Trophoblast cell (in vitro differentiated cells and primary cell): Measurements from ENCODE around the gene OTOG.

ENCODE experiments used
- DNase-seq, 2 donors: peaks; one replicate each; pipeline ENCODE4 v3.0.0-alpha.2; 2016
- H2AFZ ChIP-seq: 2 replicates; pipeline ENCODE4 v1.6.1; 2013; ENCODE audit warnings: low read length, moderate library complexity, mild to moderate bottlenecking; ENCODE audit not compliant: insufficient read depth, poor library complexity
- H2AK5ac ChIP-seq: 2 replicates; pipeline ENCODE4 v1.6.1; 2013; ENCODE audit warnings: mild to moderate bottlenecking, low read length
- H2BK120ac ChIP-seq: 2 replicates; pipeline ENCODE4 v1.6.1; 2013; ENCODE audit warnings: low read length, mild to moderate bottlenecking, moderate library complexity; ENCODE audit not compliant: insufficient read depth, poor library complexity
- H2BK12ac ChIP-seq: 2 replicates; pipeline ENCODE4 v1.6.1; 2013; ENCODE audit warnings: mild to moderate bottlenecking, low read length, moderate library complexity
- H2BK5ac ChIP-seq: 2 replicates; pipeline ENCODE4 v1.6.1; 2013; ENCODE audit warnings: low read length, low read depth, moderate library complexity, mild to moderate bottlenecking; ENCODE audit not compliant: poor library complexity
- H3K14ac ChIP-seq: 2 replicates; pipeline ENCODE4 v1.6.1; 2013; ENCODE audit warnings: mild to moderate bottlenecking, low read length
- H3K18ac ChIP-seq: 2 replicates; pipeline ENCODE4 v1.6.1; 2013; ENCODE audit warnings: mild to moderate bottlenecking, low read length
- H3K23ac ChIP-seq: 2 replicates; pipeline ENCODE4 v1.6.1; 2013; ENCODE audit warnings: low read length
- H3K27ac ChIP-seq: 2 replicates; pipeline ENCODE4 v1.5.1; 2013; ENCODE audit warnings: low read depth, mild to moderate bottlenecking, inconsistent platforms, low read length, moderate library complexity
- H3K27me3 ChIP-seq: 2 replicates; pipeline ENCODE4 v1.6.1; 2013; ENCODE audit warnings: inconsistent platforms, mild to moderate bottlenecking, low read length, moderate library complexity; ENCODE audit not compliant: insufficient read depth
- H3K36me3 ChIP-seq, 2 experiments: 1 replicate in 1 of 2; 2 replicates in 1 of 2; pipeline ENCODE4 v1.6.1; 2013; ENCODE audit warnings: low read length in 2 of 2, mild to moderate bottlenecking in 2 of 2, moderate library complexity in 1 of 2; ENCODE audit not compliant: insufficient read depth in 2 of 2, control insufficient read depth in 1 of 2
- H3K4ac ChIP-seq: 2 replicates; pipeline ENCODE4 v1.6.1; 2013; ENCODE audit warnings: low read depth, mild to moderate bottlenecking, low read length, moderate library complexity
- H3K4me1 ChIP-seq, 2 experiments: 1 replicate in 1 of 2; 2 replicates in 1 of 2; pipeline ENCODE4 v1.6.1; 2013; ENCODE audit warnings: low read length in 2 of 2, mild to moderate bottlenecking in 2 of 2, moderate library complexity in 1 of 2; ENCODE audit not compliant: insufficient read depth in 2 of 2, control insufficient read depth in 1 of 2
- H3K4me2 ChIP-seq: 2 replicates; pipeline ENCODE4 v1.6.1; 2013; ENCODE audit warnings: inconsistent platforms, mild to moderate bottlenecking, low read length, moderate library complexity
- H3K4me3 ChIP-seq: 2 replicates; pipeline ENCODE4 v1.5.1; 2013; ENCODE audit warnings: mild to moderate bottlenecking, low read depth, low read length, inconsistent platforms
- H3K79me1 ChIP-seq: one replicate; pipeline ENCODE4 v1.6.1; 2013; ENCODE audit warnings: low read length
- H3K79me2 ChIP-seq: 2 replicates; pipeline ENCODE4 v1.6.1; 2013; ENCODE audit warnings: low read length, mild to moderate bottlenecking; ENCODE audit not compliant: control insufficient read depth, insufficient read depth, poor library complexity
- H3K9ac ChIP-seq: 2 replicates; pipeline ENCODE4 v1.6.1; 2013; ENCODE audit warnings: mild to moderate bottlenecking, low read length
- H3K9me3 ChIP-seq: 2 replicates; pipeline ENCODE4 v1.6.1; 2013; ENCODE audit warnings: low read depth, mild to moderate bottlenecking, control low read depth, inconsistent platforms, low read length; ENCODE audit not compliant: insufficient read depth
- H4K12ac ChIP-seq: 2 replicates; pipeline ENCODE4 v1.6.1; 2013; ENCODE audit warnings: low read depth, mild to moderate bottlenecking, low read length, moderate library complexity
- H4K8ac ChIP-seq: 2 replicates; pipeline ENCODE4 v1.6.1; 2013; ENCODE audit warnings: low read depth, mild to moderate bottlenecking, low read length, moderate library complexity
- H4K91ac ChIP-seq: one replicate; pipeline ENCODE4 v1.6.1; 2013; ENCODE audit warnings: low read depth, mild to moderate bottlenecking, low read length, moderate library complexity
- WGBS: extraction: QIAGEN DNeasy Blood & Tissue Kit; methylation state at CpG from one replicate; pipeline ENCODE4 v1.1.7; 2013; ENCODE audit warnings: missing lambda C conversion rate; ENCODE audit not compliant: insufficient read length, insufficient coverage; ENCODE audit errors: extremely low coverage; 5-methylcytosine and 5-hydroxymethylcytosine counted together

The OTOG gene

GRCh38 chr11:17560281-17561110, 13.4 kb downstream of the OTOG start:
- no peak for DNase-seq
- Histone ChIP-seq H3K4me1 (peaks cover 2% of the 10 kb centered on the region in 2 experiments), H2AFZ (no peak overlapping the region), H3K23ac (no peak overlapping the region), H3K79me2 (no peaks in the 10 kb centered on the region), H3K14ac (no peak overlapping the region), H2BK12ac (no peak overlapping the region), H4K8ac (no peak overlapping the region), H3K36me3 (no peaks in the 10 kb centered on the region), H3K9ac (no peak overlapping the region), H3K27me3 (no peaks in the 10 kb centered on the region), H2AK5ac (no peak overlapping the region), H3K9me3 (no peaks in the 10 kb centered on the region), H3K18ac (no peak overlapping the region), H3K4me2 (no peak overlapping the region), H2BK120ac (no peak overlapping the region), H3K4me3 (no peak overlapping the region), H3K79me1 (no peaks in the 10 kb centered on the region), H3K4ac (no peak overlapping the region), H3K27ac (no peak overlapping the region), H2BK5ac (no peak overlapping the region), H4K91ac (no peak overlapping the region), H4K12ac (no peak overlapping the region)
- WGBS: no CpG with 5 or more reads among the region's 12 CpGs

- H3K23ac ChIP-seq: no peak overlapping the region
- no peak overlapping the region for H2BK5ac ChIP-seq
- no peaks in the 10 kb centered on the region for H3K9me3 ChIP-seq
- H3K18ac ChIP-seq: no peak overlapping the region
- H3K79me1 ChIP-seq: no peaks in the 10 kb centered on the region
- no peak overlapping the region for H3K14ac ChIP-seq
- H3K27me3 ChIP-seq: no peaks in the 10 kb centered on the region
- no peaks in the 10 kb centered on the region for H3K36me3 ChIP-seq
- no peak overlapping the region for H3K4me3 ChIP-seq
- no peak overlapping the region for H3K4ac ChIP-seq
- H2AK5ac ChIP-seq: no peak overlapping the region
- H3K9ac ChIP-seq: no peak overlapping the region
- WGBS: no CpG with 5 or more reads among the region's 4 CpGs
- H4K12ac ChIP-seq: no peak overlapping the region
- no peak overlapping the region for H2BK12ac ChIP-seq
- no peak overlapping the region for H2BK120ac ChIP-seq
- H4K8ac ChIP-seq: no peak overlapping the region
- H3K4me2 ChIP-seq: no peak overlapping the region
- H2AFZ ChIP-seq: no peak overlapping the region
- no peak overlapping the region for H4K91ac ChIP-seq
- H3K79me2 ChIP-seq: no peaks in the 10 kb centered on the region
- no peak for DNase-seq
- peaks cover 2% of the 10 kb centered on the region in 2 experiments for H3K4me1 ChIP-seq
- no peak overlapping the region for H3K27ac ChIP-seq
Observed at GRCh38 chr11:17561111-17561415, 14.0 kb downstream of the OTOG start.

GRCh38 chr11:17561526-17561925, 14.5 kb downstream of the OTOG start:
- no peak overlapping the region for H3K4ac ChIP-seq
- DNase-seq: no peak
- no peak overlapping the region for H3K23ac ChIP-seq
- H3K4me3 ChIP-seq: no peak overlapping the region
- no CpG with 5 or more reads among the region's 9 CpGs for WGBS
- H4K8ac ChIP-seq: no peak overlapping the region
- H2BK5ac ChIP-seq: no peak overlapping the region
- H2BK120ac ChIP-seq: no peak overlapping the region
- no peak overlapping the region for H4K91ac ChIP-seq
- no peak overlapping the region for H4K12ac ChIP-seq
- H3K79me2 ChIP-seq: no peaks in the 10 kb centered on the region
- no peaks in the 10 kb centered on the region for H3K9me3 ChIP-seq
- no peak overlapping the region for H3K14ac ChIP-seq
- no peak overlapping the region for H3K9ac ChIP-seq
- peaks cover 2% of the 10 kb centered on the region in 2 experiments for H3K4me1 ChIP-seq
- H3K79me1 ChIP-seq: no peaks in the 10 kb centered on the region
- no peak overlapping the region for H2AFZ ChIP-seq
- no peaks in the 10 kb centered on the region for H3K27me3 ChIP-seq
- no peak overlapping the region for H3K4me2 ChIP-seq
- no peak overlapping the region for H3K18ac ChIP-seq
- H2BK12ac ChIP-seq: no peak overlapping the region
- no peak overlapping the region for H3K27ac ChIP-seq
- H2AK5ac ChIP-seq: no peak overlapping the region
- H3K36me3 ChIP-seq: no peaks in the 10 kb centered on the region

- H4K8ac ChIP-seq: no peak overlapping the region
- peaks cover 2% of the 10 kb centered on the region in 2 experiments for H3K4me1 ChIP-seq
- no peaks in the 10 kb centered on the region for H3K27me3 ChIP-seq
- H3K18ac ChIP-seq: no peak overlapping the region
- no peak overlapping the region for H3K4me3 ChIP-seq
- DNase-seq: no peak
- no peak overlapping the region for H2AK5ac ChIP-seq
- no peak overlapping the region for H3K27ac ChIP-seq
- no peaks in the 10 kb centered on the region for H3K79me1 ChIP-seq
- no peak overlapping the region for H2BK5ac ChIP-seq
- no peak overlapping the region for H4K12ac ChIP-seq
- no peaks in the 10 kb centered on the region for H3K79me2 ChIP-seq
- no peak overlapping the region for H3K9ac ChIP-seq
- H3K9me3 ChIP-seq: no peaks in the 10 kb centered on the region
- no peak overlapping the region for H4K91ac ChIP-seq
- no peak overlapping the region for H3K23ac ChIP-seq
- H3K4ac ChIP-seq: no peak overlapping the region
- no peak overlapping the region for H2BK12ac ChIP-seq
- H2BK120ac ChIP-seq: no peak overlapping the region
- no peak overlapping the region for H2AFZ ChIP-seq
- H3K4me2 ChIP-seq: no peak overlapping the region
- no peaks in the 10 kb centered on the region for H3K36me3 ChIP-seq
- H3K14ac ChIP-seq: no peak overlapping the region
Observed at GRCh38 chr11:17563231-17563646, 16.2 kb downstream of the OTOG start.
